ENCODE data around the gene PTCH2. TPM values are rescaled to one million over a fixed set of nuclear protein-coding genes. Genes with fewer than 3 reads are reported as not detected.

PTCH2 gene
- total RNA-seq, 2 experiments from 2014 or later = 0.94 to 1.0 TPM

DNA sequence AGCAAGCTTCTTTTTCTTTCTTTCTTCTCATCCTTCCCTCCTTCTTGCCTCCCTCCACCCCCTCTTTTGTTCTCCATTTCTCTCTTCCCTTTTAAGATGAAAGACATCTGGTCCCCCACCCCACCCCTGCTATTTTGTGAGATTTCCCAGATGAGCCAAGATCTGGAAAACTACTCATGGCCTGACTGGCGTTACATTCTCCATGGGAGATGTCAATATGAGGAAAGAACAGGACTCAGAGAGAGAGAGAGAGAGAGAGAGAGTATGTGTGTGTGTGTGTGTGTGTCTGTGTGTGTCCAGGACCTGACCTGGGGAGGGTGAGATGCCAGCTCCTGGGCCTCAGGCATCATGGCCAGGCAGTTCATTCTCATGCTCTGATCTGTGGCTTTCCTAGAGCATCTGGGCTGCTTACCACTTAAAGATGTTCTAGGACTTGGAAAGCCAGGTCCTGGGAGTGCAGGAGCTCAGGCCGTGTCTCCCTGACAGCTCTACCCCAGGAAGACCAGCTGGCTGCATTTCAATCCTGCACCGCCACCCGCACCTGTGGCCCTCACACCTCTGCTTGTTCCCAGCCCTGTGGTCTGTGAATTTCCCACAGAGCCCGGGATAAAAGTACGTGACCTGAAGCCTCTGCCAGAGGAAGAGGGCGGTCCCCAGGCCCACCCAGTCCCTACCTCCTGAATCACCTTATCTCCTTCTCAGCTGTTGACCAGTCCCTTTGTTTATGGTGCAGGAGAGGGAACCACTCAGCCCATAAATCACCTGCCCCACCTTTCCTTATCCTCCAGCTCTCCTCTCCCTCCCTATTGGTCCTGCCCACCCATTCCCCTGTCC lies 51.9 kb downstream of the PTCH2 start:
- Mint-ChIP-seq H3K27ac (no peak overlapping the region), H3K27me3 (ENCODE audit: low read depth) (no peaks in the 10 kb centered on the region), H3K4me1 (ENCODE audit: low read depth) (peaks cover 4% of the 10 kb centered on the region), H3K4me3 (no peak overlapping the region), H3K36me3 (ENCODE audit: low read depth) (no peaks in the 10 kb centered on the region), H3K9me3 (no peaks in the 10 kb centered on the region)
- CTCF ChIA-PET = interaction anchor here (0.6 to 2.1 kb wide), 4 partner anchors 9 to 60 kb away, joined by 4 to 10 read pairs (median 4); partner anchors contain the start of gene PLK3
- DNase-seq = no peak
- intact Hi-C loops (cut with micrococcal nuclease) = no loop called here

DNA sequence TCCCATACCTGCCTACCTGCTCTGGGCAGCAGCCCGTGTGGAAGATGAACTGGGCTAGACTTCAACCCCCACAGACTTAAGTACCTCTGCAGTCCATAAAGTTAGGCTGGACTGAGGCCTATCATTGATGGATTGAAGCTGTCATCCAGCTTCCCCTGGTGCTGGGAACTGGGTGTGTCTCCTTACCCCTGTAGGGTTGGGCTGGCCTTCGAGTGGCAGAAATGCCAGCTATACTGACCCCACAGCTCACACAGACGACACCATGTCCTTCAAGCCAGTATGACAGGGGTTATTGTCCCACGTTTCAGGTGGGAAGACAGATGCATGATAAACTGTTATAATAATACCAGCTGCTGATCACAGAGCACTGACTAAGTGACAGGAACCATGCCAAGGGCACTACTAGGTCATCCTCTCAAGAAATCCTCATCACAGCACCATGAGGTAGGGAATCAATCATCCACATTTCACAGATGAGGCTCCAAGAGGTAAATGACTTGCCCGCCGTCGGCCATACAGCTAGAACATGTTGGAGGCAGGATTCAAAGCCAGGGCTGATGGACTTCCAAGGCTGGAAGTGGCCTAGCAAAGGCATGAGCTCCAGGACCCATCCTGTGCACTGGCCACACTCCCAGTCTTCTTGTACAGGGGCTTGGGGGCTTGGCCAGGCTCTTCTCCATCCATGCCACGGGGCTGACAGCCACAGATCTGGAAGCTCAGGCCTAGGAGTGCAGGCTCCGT lies 54.8 kb downstream of the PTCH2 start, which contains the start of gene BEST4:
TSS of gene BEST4 (minus strand) at position 51 of the 741 bp plus-strand sequence. CDS start 465 bp downstream, outside the sequence.
- no peak within 1 kb of the TSS for H3K27ac Mint-ChIP-seq
- intact Hi-C loops (cut with micrococcal nuclease) = loop anchor here (5.0 kb wide), 2 partner anchors 199 to 514 kb away; partner anchors contain the start of gene EIF2B3
- H3K36me3 Mint-ChIP-seq (ENCODE audit: low read depth) = peaks cover 2% of the 10 kb centered on the region
- H3K4me3 Mint-ChIP-seq = no peak within 1 kb of the TSS
- peaks cover 25% of the 10 kb centered on the region for H3K4me1 Mint-ChIP-seq (ENCODE audit: low read depth)
- DNase-seq = no peak
- no peaks in the 10 kb centered on the region for H3K27me3 Mint-ChIP-seq (ENCODE audit: low read depth)
- no peaks in the 10 kb centered on the region for H3K9me3 Mint-ChIP-seq
- CTCF ChIA-PET = interaction anchor here (0.9 to 2.0 kb wide), 3 partner anchors 21 to 28 kb away, joined by 3 to 7 read pairs (median 4); no protein-coding TSS in a partner anchor

DNA sequence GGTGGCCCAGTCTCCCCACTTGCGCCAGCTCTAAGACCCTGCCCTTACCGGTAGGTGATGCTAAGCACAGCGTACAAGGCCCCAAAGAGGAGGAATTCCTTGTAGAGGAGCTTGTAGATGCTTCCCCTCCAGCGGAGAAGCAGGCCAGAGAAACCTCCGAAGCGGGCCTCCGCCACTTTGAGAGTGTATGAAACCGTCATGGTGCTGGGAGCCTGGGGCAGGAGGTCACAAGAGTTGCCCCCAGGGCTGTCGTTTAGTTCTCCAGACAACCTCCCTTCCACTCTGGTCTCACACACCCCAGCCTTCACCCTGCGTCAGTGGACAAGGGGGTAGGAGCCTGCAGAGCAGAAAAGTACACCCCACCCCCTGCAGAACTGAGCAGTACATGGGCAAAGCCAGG lies 55.5 kb downstream of the PTCH2 start:
- Mint-ChIP-seq H3K36me3 (ENCODE audit: low read depth) (peaks cover 4% of the 10 kb centered on the region), H3K4me1 (ENCODE audit: low read depth) (peaks cover 25% of the 10 kb centered on the region)
- intact Hi-C loops (cut with micrococcal nuclease) = loop anchor here (5.0 kb wide), 2 partner anchors 200 to 515 kb away; partner anchors contain the start of gene EIF2B3

GRCh38 chr1:44786841-44787426 lies 56.1 kb downstream of the PTCH2 start:
- Mint-ChIP-seq H3K36me3 (ENCODE audit: low read depth) (peaks cover 6% of the 10 kb centered on the region), H3K4me3 (peak overlapping the region; percentile 72), H3K9me3 (no peaks in the 10 kb centered on the region), H3K27ac (peak overlapping the region; percentile 71), H3K4me1 (ENCODE audit: low read depth) (peaks cover 25% of the 10 kb centered on the region), H3K27me3 (ENCODE audit: low read depth) (no peaks in the 10 kb centered on the region)
- intact Hi-C loops (cut with micrococcal nuclease) = loop anchor here (1.0 to 5.0 kb wide), 4 partner anchors 33 to 515 kb away; partner anchors contain the start of genes EIF2B3 and UROD
- DNase-seq = no peak
- CTCF ChIA-PET = interaction anchor here (0.6 to 3.9 kb wide), 11 partner anchors 10 to 228 kb away, joined by 3 to 28 read pairs (median 3); partner anchors contain the start of genes RNU5D-1, RPS8 and UROD

More for the DNA sequence above, 55.5 kb downstream of the PTCH2 start:
- CTCF ChIA-PET = interaction anchor here (0.6 to 2.3 kb wide), 8 partner anchors 9 to 227 kb away, joined by 3 to 7 read pairs (median 4); partner anchors contain the start of genes RNU5D-1 and UROD
- no peaks in the 10 kb centered on the region for H3K27me3 Mint-ChIP-seq (ENCODE audit: low read depth)
- no peak overlapping the region for H3K4me3 Mint-ChIP-seq
- no peak for DNase-seq
- no peak overlapping the region for H3K27ac Mint-ChIP-seq
- no peaks in the 10 kb centered on the region for H3K9me3 Mint-ChIP-seq

DNA sequence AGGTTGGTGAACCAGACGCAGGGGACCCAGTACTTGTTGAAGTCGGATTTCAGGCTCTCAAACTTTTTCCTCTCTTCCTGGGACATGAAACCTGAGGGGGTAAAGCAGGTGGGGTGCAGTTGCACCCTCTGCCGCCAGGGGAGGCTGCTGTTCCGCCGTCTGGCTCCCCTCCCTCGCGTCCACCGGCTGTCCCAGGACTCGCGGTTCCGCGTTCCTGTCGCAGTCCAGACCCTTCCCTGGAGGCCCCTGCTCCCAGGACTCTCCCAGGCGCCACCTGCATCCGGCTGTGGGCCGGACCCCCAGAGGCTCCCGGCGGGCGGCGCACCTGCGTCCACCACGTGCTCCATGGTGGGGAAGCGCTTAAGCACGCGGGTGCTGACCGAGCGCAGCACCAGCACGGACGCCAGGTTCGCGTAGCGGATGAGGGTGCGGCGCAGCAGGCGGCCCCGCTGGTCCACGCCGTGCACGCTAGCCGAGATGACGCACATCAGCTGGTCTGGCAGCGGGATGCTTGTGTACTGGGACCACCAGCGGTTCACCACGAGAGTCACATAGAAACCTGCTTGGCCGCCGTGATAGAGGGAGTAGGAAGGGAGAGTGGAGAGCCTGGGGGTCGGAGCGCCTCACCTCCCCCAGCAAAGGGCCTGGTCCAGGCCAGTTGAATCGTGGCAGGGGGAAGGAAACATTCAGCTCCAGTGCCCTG lies 56.8 kb downstream of the PTCH2 start:
- no peaks in the 10 kb centered on the region for H3K9me3 Mint-ChIP-seq
- intact Hi-C loops (cut with micrococcal nuclease) = loop anchor here (1.0 to 5.0 kb wide), 4 partner anchors 34 to 516 kb away; partner anchors contain the start of genes EIF2B3 and UROD
- peak; percentile 79 for DNase-seq
- H3K36me3 Mint-ChIP-seq (ENCODE audit: low read depth) = peaks cover 13% of the 10 kb centered on the region
- peaks cover 25% of the 10 kb centered on the region for H3K4me1 Mint-ChIP-seq (ENCODE audit: low read depth)
- CTCF ChIA-PET = interaction anchor here (0.7 to 3.9 kb wide), 19 partner anchors 8 to 230 kb away, joined by 3 to 28 read pairs (median 4); partner anchors contain the start of genes PLK3, RNU5D-1, RPS8 and UROD
- H3K4me3 Mint-ChIP-seq = peak overlapping the region; percentile 72
- no peaks in the 10 kb centered on the region for H3K27me3 Mint-ChIP-seq (ENCODE audit: low read depth)
- H3K27ac Mint-ChIP-seq = peak overlapping the region; percentile 71

DNA sequence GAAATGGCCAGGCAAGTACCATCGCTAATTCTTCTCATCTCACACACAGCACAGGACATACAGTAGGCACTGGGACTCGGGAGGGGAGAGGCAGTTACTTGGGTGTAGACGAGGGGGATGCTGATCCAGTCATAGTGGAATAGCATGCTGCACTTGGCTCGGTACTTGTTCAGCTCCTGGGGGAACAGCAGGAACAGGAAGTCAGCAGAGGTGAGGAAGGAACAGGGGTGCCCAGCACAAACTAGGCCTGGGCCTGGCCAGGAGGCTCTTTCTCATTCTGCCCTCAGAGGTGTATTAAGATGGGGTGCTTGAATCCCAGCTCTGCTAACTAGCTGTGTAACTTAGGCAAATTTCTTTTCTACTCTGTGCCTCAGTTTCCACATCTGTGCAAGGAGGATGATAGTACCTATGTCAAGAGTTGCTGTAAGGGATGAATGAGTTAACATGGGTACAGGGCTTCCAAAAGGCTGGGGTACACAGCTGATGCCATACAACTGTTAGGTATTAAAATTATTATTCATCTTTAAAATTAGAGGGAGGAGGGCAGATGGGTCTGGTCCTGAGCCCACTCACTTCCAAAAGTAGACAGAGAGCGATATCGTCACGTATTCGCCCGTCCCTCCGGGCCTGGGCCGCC lies 57.4 kb downstream of the PTCH2 start:
- intact Hi-C loops (cut with micrococcal nuclease) = loop anchor here (1.0 to 5.0 kb wide), 6 partner anchors 13 to 517 kb away; partner anchors contain the start of genes EIF2B3 and UROD
- Mint-ChIP-seq H3K4me3 (peak overlapping the region; percentile 72), H3K27me3 (ENCODE audit: low read depth) (no peaks in the 10 kb centered on the region), H3K27ac (peak overlapping the region; percentile 71), H3K36me3 (ENCODE audit: low read depth) (peaks cover 18% of the 10 kb centered on the region), H3K9me3 (no peaks in the 10 kb centered on the region), H3K4me1 (ENCODE audit: low read depth) (peaks cover 27% of the 10 kb centered on the region)
- CTCF ChIA-PET = interaction anchor here (0.7 to 3.9 kb wide), 18 partner anchors 9 to 230 kb away, joined by 3 to 28 read pairs (median 4); partner anchors contain the start of genes HECTD3, PLK3, RNU5D-1 and RPS8
- no peak for DNase-seq

GRCh38 chr1:44785029-44785380 lies 58.0 kb downstream of the PTCH2 start:
- H3K4me1 Mint-ChIP-seq (ENCODE audit: low read depth) = peaks cover 33% of the 10 kb centered on the region
- no peaks in the 10 kb centered on the region for H3K9me3 Mint-ChIP-seq
- peak overlapping the region; percentile 72 for H3K4me3 Mint-ChIP-seq
- intact Hi-C loops (cut with micrococcal nuclease) = loop anchor here (2.0 to 5.0 kb wide), 4 partner anchors 14 to 517 kb away; partner anchors contain the start of gene EIF2B3
- peak overlapping the region; percentile 56 for H3K27ac Mint-ChIP-seq
- CTCF ChIA-PET = interaction anchor here (0.7 to 3.9 kb wide), 16 partner anchors 9 to 227 kb away, joined by 3 to 28 read pairs (median 4); partner anchors contain the start of genes HECTD3, PLK3, RNU5D-1 and RPS8
- peaks cover 25% of the 10 kb centered on the region for H3K36me3 Mint-ChIP-seq (ENCODE audit: low read depth)
- no peak for DNase-seq
- no peaks in the 10 kb centered on the region for H3K27me3 Mint-ChIP-seq (ENCODE audit: low read depth)

DNA sequence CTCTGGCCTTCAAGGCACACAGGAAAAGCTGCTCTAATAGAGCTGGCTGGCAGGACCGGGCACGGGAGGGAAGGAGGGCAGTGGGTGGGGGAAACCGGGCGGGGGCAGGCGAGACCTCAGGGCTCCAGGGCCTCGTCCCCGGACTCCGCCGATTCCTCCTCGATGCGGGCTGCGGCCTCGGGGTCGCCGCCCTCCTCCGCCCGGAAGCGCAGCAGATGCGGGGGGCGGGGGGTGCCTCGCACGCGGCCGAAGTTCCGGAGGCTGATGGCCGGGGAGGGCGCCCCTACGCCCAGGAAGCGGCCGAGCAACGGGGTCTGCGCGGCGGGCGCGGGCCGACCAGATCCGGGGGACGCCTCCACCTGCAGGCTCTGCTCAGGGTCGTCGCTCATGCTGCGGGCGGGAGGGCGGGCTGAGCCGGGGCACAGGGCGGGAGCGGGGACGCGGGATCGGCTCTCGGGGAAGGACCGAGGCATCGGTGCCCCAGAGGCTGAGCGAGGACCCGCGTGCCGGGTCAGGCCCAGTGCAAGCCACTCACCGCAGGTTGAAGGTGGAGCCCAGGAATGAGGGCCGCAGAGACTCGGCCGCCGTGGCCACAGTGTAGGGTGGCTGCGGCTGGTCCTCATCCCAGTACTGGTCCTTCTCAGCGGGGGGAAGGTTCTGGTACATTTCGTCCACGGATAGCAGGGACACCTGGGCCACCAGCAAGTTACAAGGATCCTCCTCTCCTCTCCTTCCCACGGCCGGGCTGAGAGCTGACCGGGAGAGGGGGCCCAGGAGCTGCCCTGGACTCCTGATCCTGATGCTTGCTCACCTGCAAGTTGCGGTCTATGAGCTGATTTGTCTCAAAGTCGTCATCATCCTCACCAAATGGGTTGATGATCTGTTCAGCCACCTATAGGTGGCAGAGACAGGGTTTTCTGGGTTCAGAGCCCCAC lies 58.7 kb downstream of the PTCH2 start:
- Mint-ChIP-seq H3K4me3 (peak overlapping the region; percentile 72), H3K36me3 (ENCODE audit: low read depth) (peaks cover 31% of the 10 kb centered on the region), H3K27ac (peak overlapping the region; percentile 56), H3K27me3 (ENCODE audit: low read depth) (no peaks in the 10 kb centered on the region), H3K4me1 (ENCODE audit: low read depth) (peaks cover 33% of the 10 kb centered on the region), H3K9me3 (no peaks in the 10 kb centered on the region)
- CTCF ChIA-PET = interaction anchor here (0.7 to 3.9 kb wide), 11 partner anchors 9 to 227 kb away, joined by 3 to 28 read pairs (median 5); partner anchors contain the start of genes HECTD3, PLK3, RNU5D-1 and RPS8
- DNase-seq = peak; percentile 45
- intact Hi-C loops (cut with micrococcal nuclease) = loop anchor here (1.0 to 5.0 kb wide), 6 partner anchors 9 to 518 kb away; partner anchors contain the start of genes EIF2B3 and RPS8

DNA sequence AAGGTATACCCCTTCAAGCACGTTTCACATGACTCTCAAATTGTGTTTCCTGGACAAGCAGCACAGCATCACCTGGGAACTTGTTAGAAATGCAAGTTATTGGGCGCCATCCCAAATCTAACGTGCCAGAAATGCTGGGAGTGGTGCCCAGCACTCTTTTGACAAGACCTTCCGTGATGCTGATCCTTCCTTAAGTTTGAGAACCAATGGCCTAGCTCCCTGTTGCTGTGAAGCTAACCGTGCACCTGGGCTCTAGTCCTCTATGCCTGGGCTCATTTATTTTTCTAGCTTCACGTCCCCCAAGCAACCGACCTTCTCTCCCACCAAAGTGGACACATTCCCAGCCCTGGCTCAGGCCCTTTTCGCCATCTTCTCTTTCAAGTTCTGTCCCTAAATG lies 59.4 kb downstream of the PTCH2 start:
- H3K9me3 Mint-ChIP-seq = no peaks in the 10 kb centered on the region
- peaks cover 37% of the 10 kb centered on the region for H3K4me1 Mint-ChIP-seq (ENCODE audit: low read depth)
- peaks cover 38% of the 10 kb centered on the region for H3K36me3 Mint-ChIP-seq (ENCODE audit: low read depth)
- CTCF ChIA-PET = interaction anchor here (1.9 to 3.9 kb wide), 3 partner anchors 8 to 228 kb away, joined by 5 to 28 read pairs (median 9); partner anchors contain the start of genes HECTD3, RNU5D-1, RPS8 and UROD
- H3K4me3 Mint-ChIP-seq = peak overlapping the region; percentile 62
- no peak overlapping the region for H3K27ac Mint-ChIP-seq
- no peaks in the 10 kb centered on the region for H3K27me3 Mint-ChIP-seq (ENCODE audit: low read depth)
- no peak for DNase-seq
- intact Hi-C loops (cut with micrococcal nuclease) = loop anchor here (1.0 to 2.0 kb wide), 4 partner anchors 8 to 63 kb away; partner anchors contain the start of gene RPS8
